SKM-1 (cell line): ENCODE measurements around the gene TIGD3.
A peak's percentile ranks its signal among the peaks of the same experiment; 100 is the strongest.

Source experiments
- DNase-seq: peaks from one replicate; lab custom pipeline; 2025; ENCODE audit not compliant: unreplicated experiment; lab: John Stamatoyannopoulos, UW

Gene TIGD3

GRCh38 chr11:65354265-65355012 is at the start of gene TIGD3:
TSS of gene TIGD3 (plus strand) at chr11:65354751. CDS start at chr11:65355809, 1,058 bp downstream.
- DNase-seq: peak; percentile 92

- DNase-seq: no peak
Observed at GRCh38 chr11:65305501-65306268, 48.9 kb upstream of the TIGD3 start.

- DNase-seq: no peak
Observed at GRCh38 chr11:65307298-65308229, 47.0 kb upstream of the TIGD3 start.

GRCh38 chr11:65308281-65308891 is 46.2 kb upstream of the TIGD3 start:
- no peak for DNase-seq

- DNase-seq: no peak
Observed at GRCh38 chr11:65309006-65309405, 45.5 kb upstream of the TIGD3 start.

GRCh38 chr11:65310215-65310614 is 44.3 kb upstream of the TIGD3 start:
- no peak for DNase-seq

- DNase-seq: no peak
Observed at GRCh38 chr11:65310736-65311135, 43.8 kb upstream of the TIGD3 start.

GRCh38 chr11:65311170-65311678 is 43.3 kb upstream of the TIGD3 start:
- DNase-seq: no peak

- peak; percentile 46 for DNase-seq
Observed at GRCh38 chr11:65314501-65315203, 39.9 kb upstream of the TIGD3 start, which contains the start of gene CDC42EP2. TSS of gene CDC42EP2 (plus strand) at chr11:65314866. CDS start at chr11:65320899, 6,033 bp downstream.

- peak; percentile 48 for DNase-seq
Observed at GRCh38 chr11:65315204-65315865, 39.2 kb upstream of the TIGD3 start.

- no peak for DNase-seq
Observed at GRCh38 chr11:65315866-65316226, 38.7 kb upstream of the TIGD3 start.

GRCh38 chr11:65316227-65317024 is 38.1 kb upstream of the TIGD3 start:
- peak; percentile 32 for DNase-seq

- no peak for DNase-seq
Observed at GRCh38 chr11:65317025-65317786, 37.3 kb upstream of the TIGD3 start.

- no peak for DNase-seq
Observed at GRCh38 chr11:65320386-65321075, 34.0 kb upstream of the TIGD3 start.

GRCh38 chr11:65321076-65321475 is 33.5 kb upstream of the TIGD3 start:
- no peak for DNase-seq

- DNase-seq: no peak
Observed at GRCh38 chr11:65321828-65322485, 32.6 kb upstream of the TIGD3 start.

GRCh38 chr11:65323813-65324212 is 30.7 kb upstream of the TIGD3 start:
- DNase-seq: no peak
